HG03354 (cell line): ENCODE data around the gene HMHB1.

Experiments
- ATAC-seq: cut with Tn5 transposase; IDR thresholded peaks from one replicate; pipeline ENCODE4 v1.9.1; 2021; ENCODE audit warnings: mild to moderate bottlenecking; ENCODE audit not compliant: unreplicated experiment, poor library complexity, severe bottlenecking

The HMHB1 gene

GRCh38 chr5:143812085-143812705 lies at the start of gene HMHB1:
HMHB1 (plus strand) TSS chr5:143812161.
- ATAC-seq, result peak; percentile 71

DNA sequence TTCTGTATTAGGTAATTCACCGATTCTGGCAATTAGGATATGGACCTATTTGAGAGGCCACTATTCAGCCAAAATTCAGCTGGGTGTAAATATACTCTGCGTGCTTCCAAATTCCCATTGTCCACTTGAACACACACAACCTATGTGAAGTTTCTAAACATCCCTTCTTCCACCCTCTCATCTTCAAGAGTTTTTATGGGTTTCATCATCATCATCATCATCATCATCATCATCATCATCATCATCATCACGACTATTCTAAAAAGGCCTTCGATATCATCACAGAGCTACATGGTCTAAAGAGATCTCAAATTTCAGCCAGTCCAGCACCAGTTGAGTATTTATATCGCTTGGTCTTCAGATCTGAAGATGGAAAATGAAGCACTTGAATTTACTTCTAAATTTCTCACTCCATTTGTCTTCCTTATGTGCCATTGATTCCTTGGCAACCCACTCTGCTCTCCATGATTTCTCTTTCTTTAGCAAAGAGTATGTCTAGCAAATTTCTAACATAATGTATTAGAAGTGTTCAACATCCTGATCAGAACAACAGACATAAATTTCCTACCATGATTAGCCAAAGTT lies 49.2 kb upstream of the HMHB1 start:
- no peak for ATAC-seq

DNA sequence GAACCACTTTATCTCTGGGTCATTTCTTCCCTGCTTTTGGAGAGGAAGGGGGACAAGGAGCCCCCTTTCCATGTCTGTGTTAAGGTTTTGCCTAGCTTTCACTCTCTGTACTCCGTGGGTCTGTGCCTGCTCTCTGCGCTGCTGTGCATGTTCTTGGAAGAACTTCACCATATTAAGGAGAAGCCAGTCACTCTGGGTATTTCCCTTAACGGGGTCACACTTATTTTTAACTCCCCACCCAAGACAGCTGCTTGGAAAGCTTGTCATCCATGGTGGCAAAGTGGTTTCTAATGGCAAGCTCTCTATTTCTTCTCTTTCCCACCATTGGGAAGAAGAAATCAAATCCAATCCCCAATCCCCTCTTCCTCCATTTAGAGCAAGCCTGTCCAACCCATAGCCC lies 44.8 kb upstream of the HMHB1 start:
- no peak for ATAC-seq

DNA sequence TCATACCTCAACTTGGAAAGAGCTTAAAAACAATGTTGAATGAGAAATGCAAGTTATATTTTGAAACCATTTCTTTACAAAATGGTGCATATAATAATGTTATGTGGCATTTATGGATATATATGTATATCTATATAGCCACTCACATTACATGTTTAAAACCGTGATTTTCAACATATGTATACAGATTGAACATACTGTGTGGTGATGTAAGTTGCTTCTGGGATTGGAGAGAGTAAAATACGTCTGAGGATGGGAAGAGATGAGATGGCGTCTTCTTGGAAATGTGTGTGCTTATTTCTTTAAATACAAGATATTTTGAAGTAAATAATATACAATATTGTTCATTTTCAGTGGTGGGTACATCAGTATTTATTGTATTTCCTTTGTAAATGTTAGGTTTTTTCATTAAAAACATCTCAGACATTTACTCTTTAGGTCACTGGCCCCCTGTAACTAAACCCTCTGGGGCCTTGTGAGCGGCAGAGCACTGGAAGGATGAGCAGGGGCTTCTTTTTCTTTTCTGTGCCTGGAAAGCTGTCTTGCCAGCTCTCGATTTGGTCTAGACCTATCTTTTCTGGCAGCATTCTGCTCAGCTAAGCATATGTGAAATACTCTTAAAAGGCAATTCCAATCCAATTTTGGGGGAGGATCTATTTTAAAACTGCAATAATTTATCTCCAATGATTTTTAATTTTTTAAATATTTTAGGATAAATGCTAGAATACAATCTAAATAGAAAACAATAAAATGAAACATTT lies 42.8 kb upstream of the HMHB1 start:
- ATAC-seq, result no peak

- ATAC-seq, result no peak
Observed at GRCh38 chr5:143770450-143770849, 41.5 kb upstream of the HMHB1 start.

GRCh38 chr5:143771189-143771588 lies 40.8 kb upstream of the HMHB1 start:
- no peak for ATAC-seq

- ATAC-seq, result no peak
Observed at GRCh38 chr5:143771602-143772001, 40.4 kb upstream of the HMHB1 start.

- no peak for ATAC-seq
Observed at GRCh38 chr5:143772621-143773020, 39.3 kb upstream of the HMHB1 start.

DNA sequence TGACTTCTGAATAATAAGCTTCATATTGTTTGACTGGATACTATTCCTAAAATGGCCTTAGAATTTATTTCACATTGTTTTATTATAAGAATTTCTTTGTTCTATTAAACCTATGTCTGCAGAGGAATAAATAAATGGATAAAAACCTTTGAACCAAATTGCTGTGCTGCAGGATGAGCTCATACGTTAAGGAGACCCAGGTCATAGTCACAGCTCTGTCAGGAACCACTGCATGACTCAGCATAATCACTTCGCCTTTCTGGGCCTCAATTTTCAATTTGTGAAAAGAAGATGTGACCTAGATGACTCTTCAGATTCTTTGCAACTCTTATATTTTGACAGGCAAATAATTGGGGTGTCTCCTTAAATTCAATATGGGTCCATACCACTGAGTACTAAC lies 36.7 kb upstream of the HMHB1 start:
- ATAC-seq, result no peak

- no peak for ATAC-seq
Observed at GRCh38 chr5:143776951-143777350, 35.0 kb upstream of the HMHB1 start.

GRCh38 chr5:143779506-143779905 lies 32.5 kb upstream of the HMHB1 start:
- no peak for ATAC-seq

GRCh38 chr5:143781993-143782520 lies 29.9 kb upstream of the HMHB1 start:
- ATAC-seq, result no peak

DNA sequence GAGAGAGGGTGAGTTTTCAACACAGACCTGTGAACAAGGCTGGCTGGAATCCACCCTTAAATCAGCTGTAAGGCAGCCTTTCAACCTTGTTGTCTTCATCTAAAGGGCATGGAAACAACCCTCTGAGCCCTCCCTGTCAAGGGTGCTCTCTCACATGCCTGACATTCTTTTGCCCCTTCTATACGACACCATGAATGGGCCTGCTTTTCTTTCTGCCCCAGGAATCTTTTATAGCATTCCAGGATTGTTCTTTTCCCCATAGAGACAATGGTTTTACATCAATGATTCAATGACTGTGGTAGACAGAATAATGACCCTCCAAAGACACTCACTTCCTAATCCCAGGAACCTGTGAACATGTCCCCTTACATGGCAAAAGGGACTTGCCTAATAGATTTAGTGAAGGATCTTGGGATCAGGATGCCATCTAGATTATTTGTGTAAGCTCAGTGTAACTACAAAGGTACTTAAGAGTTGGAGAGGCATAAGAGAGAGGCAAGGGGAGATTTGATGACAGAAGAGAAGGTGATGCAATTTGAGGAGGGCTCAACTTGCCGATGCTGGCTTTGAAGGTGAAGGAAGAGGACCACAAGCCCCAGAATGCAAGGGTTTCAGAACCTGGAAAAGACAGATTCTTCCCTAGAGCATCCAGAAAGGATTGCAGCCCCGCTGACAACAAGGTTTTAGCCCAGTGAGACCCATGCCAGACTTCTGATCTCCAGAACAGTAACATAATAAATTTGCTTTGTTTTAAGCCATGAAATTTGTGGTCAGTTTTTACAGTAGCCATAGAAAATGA lies 29.2 kb upstream of the HMHB1 start:
- ATAC-seq, result no peak

DNA sequence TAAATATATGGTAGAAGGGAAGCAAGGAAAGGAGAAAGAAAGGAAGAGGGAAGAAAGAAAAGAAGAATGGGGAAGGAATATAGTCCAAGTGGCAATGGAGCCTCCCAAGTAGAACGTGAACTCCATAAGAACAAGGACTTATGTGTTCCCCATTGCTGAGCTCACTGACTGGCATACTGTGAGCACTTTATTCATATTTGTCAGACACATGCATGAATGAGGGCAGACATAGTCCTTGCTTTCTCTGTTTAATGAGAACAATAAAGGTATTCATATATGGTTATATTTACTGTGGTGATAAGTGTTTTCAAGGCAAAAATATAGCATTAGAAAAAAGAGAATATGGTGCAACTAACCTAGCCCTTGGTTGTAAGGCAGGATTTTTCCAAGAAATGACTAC lies 23.6 kb upstream of the HMHB1 start:
- ATAC-seq, result no peak

- no peak for ATAC-seq
Observed at GRCh38 chr5:143790457-143791112, 21.4 kb upstream of the HMHB1 start.

DNA sequence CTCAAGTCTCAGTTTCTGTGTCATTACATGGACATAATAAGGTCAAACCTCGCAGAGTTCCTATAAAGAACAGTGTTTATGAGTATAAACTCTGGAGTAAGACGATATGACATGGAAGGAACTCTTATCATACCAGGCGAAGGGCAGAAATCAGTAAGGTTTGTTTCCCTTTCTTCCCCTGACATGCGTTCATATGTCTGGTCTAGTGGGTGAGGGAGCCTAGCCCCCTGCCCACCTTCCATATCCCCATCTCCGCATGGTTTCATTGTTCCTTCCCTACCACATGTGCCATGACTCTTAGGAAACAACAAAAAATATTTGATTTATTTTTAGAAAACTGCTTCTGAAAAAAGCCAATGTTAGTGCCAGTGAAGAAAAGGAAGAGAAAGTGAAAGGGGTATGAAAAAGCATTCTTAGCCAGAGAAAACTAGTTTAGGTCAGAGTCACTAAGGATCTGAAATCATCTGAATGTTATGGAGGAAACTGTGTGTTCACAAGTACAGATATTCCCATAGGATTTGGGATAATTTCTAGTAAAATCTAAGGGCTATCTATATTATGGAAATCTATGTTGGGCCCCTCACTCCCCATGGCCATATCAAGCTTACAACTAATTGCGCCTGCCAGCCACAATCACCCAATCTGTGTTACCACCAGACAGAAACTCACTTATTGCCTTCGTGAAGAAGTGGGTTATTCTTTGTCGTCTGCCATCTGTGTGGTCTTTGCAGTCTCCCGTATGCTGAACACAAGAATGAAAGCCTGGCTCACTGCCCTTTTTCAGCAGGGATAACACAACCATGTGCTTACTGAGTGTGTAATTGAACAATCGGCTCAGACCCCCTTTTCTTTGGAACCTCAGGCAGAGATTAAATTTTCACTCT lies 19.9 kb upstream of the HMHB1 start:
- ATAC-seq, result peak; percentile 74

DNA sequence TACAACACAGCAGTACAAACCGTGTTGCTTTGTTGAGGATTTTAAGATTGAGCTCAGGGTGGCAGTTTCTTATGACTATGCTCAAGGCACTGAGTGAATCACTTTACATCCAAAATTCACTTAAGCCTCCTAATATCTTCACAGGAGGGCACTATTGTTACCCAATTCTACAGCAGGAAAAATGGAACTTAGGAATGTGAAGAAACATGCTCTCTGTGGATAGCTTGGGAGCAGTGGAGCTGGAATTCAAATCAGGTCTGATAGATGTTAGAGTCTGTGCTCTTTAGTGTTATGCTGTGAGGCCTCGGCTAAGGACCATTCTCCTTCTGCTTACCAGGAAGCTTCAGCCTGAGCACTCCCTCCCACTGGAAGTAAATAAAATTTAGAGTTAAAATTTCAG lies 18.7 kb upstream of the HMHB1 start:
- ATAC-seq, result no peak

GRCh38 chr5:143796125-143796524 lies 15.8 kb upstream of the HMHB1 start:
- no peak for ATAC-seq

DNA sequence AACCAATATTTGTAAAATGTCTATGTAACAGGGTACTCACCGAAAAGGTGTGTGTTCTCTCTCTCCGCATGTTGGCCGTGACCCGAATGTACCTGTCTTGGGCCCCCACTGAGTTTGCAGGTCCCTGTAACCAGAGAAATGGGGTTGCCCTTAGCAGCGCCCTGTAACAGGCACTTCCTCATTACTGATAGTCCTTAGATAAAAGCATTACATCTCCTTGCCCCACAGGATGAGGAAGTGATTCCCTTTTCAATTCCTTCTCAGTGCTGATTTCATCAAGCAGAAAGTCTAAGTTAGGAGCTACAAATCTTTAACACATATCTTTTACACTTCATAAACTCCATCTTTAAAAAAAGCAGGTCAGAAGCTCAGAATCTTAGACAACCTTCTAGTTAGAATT lies 15.2 kb upstream of the HMHB1 start:
- no peak for ATAC-seq
